Breast epithelium (tissue), 3 donors: ENCODE data around the gene ARL4A.
A peak's percentile ranks its signal among the peaks of the same experiment; 100 is the strongest.

Experiments used
- CTCF ChIP-seq, 3 donors: fragments of 450-650 bp; IDR thresholded peaks; one replicate each; pipeline ENCODE4 v1.5.1; 2016 to 2017; ENCODE audit warnings: antibody characterized with exemption in 3 of 3, mild to moderate bottlenecking in 3 of 3, moderate library complexity in 3 of 3
- POLR2A ChIP-seq: fragments of 450-650 bp; IDR thresholded peaks from one replicate; pipeline ENCODE4 v1.6.1; 2016; ENCODE audit warnings: antibody characterized with exemption, mild to moderate bottlenecking, moderate library complexity
- POLR2AphosphoS5 ChIP-seq, 3 donors: sonication (generic); formaldehyde crosslinking; IDR thresholded peaks; one replicate each; pipeline ENCODE4 v1.6.1; 2017; ENCODE audit warnings: antibody characterized with exemption in 3 of 3

- TF ChIP-seq CTCF (IDR thresholded peaks at IDR 0.05) (no peak), POLR2AphosphoS5 (IDR thresholded peaks at IDR 0.05) (peak; percentile 60 to 83 (median 76)), POLR2A (no peak)
Observed at GRCh38 chr7:12715372-12716133, 28.1 kb downstream of the ARL4A start.
